GM18502 (cell line): ENCODE measurements around the gene COA8.

Source experiments
- ATAC-seq: cut with Tn5 transposase; IDR thresholded peaks from one replicate; pipeline ENCODE4 v1.9.1; 2021; ENCODE audit warnings: mild to moderate bottlenecking; ENCODE audit not compliant: unreplicated experiment, poor library complexity

Gene COA8

DNA sequence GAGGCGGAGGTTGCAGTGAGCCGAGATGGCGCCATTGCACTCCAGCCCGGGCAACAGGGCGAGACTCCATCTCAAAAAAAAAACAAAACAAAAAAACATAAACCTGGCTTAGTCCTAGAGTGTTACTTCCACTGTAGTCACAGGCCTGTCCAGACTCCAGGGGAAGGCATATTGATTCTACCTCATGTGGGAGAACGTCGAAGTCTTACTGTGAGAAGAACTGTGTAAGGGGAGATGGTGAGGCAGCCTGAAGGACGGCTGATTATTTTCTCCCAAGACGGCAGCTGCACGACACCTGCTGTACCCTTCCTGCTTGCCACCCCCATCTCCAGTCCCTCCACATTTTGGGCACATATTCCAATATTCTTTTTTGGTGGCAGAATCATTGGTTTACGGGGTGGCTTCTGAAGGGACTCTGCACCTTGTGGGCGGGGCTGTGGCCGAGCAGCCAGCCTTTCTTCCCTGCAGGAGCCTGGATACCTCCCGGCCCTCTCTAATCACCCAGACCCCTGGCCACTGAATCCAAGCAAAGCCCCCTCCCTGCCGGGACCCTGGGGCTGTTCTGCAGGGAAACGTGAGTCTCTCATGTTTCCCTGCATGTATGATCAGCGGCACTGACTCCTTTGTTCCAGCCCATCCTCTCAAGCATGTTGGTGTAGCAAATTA lies 54.0 kb downstream of the COA8 start:
- no peak for ATAC-seq

- no peak for ATAC-seq
These were observed 56.3 kb downstream of the COA8 start for GRCh38 chr14:103619057-103619456.

GRCh38 chr14:103621860-103622259 lies 59.1 kb downstream of the COA8 start:
- ATAC-seq = no peak

DNA sequence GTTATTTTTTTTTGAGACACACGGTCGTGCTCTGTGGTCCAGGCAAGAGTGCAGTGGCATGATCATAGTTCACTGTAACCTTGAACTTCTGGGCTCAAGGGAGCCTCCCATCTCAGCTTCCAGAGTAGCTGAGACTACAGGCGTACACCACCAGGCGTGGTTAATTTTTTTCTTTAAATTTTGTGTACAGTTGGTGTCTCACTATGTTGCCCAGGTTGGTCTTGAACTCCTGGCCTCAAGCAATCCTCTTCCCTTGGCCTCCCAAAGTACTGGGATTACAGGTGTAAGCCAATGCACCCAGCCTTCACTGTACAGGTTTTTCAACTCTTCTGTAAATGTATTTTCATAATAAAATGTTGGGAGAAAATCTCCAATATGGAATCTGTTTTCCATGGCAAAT lies 60.5 kb downstream of the COA8 start:
- no peak for ATAC-seq

GRCh38 chr14:103623883-103624482 lies 61.2 kb downstream of the COA8 start:
- no peak for ATAC-seq

- ATAC-seq = no peak
These were observed 62.1 kb downstream of the COA8 start for GRCh38 chr14:103624860-103625259.

DNA sequence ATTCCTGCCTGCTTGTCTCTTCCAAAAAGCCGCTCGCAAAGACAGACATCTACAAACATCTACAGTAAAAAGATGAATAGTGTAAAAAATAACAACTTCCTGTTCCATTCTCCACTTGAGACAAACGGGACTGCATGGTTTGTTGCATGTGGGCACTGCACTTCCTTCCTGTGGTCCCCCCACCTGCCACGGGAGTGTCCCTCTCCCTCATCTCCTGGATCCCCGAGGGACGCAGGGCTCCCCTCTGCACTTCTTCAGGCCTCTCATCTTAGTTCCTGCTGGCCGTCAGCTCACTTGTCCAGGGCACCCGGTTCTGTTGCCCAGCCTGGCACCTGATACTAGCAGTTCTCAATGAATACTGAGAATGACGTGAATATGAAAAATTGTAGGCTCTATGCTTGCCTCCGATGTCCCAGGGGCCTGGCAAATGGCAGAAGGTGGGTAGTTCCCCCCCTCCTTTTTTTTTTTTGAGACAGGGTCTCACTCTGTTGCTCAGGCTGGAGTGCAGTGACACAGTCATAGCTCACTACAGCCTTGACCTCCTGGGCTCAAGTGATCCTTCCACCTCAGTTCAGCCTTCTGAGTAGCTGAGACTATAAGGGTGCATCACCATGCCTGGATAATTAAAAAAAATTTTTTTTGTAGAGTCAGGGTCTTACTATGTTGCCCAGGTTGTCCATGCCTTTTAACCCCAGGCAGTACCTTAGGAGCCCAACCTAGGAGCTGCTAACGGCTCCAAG lies 62.8 kb downstream of the COA8 start:
- ATAC-seq = no peak

DNA sequence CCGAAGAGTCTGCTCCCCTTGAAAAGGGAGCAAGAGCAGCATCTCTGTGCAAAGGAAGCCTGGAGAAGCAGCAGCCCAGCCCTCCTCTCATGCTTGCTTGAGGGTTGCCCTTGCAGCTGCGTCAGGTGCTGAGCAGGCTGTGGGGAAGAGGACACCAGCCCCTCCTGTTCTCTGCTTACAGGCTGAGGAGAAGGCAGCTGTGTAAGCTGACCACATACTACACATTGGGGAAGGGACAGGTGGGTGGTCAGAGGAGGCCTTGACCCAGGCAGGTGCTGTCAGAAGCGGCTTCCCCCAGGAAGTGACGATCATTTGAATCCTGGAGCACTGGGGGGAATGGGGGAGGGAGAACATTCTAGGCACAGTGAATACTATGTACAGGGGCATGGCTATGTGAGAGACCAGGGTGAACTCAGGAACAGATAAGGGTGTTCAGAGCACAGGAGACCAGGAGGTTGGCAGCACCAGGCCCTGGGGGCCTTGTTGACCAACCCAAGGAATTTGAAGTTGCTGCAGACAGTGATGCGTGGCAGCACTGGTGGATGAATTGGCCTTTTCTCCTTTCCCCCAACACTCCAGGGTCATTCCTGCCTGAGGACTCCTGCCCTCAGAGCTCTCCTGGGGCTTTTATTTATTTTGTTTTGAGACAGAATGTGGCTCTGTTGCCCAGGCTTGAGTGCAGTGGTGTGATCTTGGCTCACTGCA lies 63.5 kb downstream of the COA8 start:
- no peak for ATAC-seq

DNA sequence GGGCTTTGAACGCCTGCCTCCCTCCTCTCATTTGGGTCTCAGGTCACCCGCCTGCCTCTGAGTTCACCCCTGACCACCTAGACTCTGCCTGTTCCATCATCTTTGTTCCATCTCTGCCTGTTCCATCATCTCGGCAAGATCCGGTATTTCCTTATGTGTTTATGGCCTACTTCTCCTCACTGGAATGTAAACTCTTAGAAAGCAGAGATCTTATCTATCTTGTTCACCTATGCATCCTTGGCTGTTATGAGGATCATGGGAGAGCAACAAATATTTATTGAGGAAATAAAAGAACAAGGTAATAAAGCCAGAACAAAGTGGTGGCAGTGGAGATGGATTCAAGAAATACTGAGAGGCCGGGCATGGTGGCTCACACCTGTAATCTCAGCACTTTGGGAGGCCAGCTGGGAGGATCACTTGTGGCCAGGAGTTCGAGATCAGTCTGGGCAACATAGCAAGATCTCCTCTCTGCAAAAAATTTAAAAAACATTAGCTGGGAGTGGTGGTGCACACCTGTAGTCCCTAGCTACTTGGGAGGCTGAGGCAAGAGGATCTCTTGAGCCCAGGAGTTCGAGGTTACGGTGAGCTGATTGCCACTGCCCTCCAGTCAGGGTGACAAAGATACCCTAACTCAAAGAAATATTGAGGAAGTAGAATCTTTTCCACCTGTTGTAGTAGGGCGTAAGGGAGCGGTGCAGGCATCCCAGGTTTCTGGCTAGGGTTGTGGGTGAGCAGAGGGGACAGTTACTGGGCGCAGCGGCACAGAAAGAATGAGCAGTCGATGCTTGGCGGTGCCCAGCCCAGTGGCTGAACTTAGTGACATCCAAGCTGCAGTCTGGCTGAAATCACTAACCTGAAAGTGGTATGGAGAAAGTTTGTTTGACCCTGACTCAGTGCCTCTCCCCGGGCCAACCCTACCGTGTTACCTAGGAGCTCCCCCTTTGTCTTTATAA lies 64.6 kb downstream of the COA8 start:
- no peak for ATAC-seq

DNA sequence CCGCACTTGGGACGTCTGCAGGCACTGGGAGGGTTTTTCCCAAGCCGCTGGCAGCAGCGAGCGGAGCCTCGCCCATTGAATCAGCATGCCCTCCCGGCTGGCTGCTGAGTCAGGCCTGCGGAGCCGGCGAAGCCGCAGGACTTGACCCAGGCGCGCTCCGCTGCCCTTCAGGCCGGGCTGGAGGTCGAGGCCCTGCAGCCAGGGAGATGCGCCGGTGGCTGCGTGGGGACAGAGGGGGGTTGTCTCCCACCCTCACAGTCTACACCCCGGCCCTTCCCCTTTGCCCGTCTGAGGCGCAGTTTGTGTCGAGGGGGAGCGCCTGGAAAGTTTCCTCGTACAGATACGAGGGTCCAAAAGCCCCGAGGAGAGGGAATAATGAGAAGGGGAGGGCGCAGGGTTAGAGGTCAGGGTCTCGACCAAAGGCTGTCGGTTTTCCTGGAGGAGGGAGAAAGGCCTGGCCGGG lies 65.5 kb downstream of the COA8 start:
- ATAC-seq = no peak

GRCh38 chr14:103628684-103629502 lies 66.1 kb downstream of the COA8 start, which contains the start of gene KLC1:
Gene KLC1, plus strand, starts transcription at chr14:103629211. Its CDS starts 25,354 bp downstream, at chr14:103654565.
- peak; percentile 62 for ATAC-seq

DNA sequence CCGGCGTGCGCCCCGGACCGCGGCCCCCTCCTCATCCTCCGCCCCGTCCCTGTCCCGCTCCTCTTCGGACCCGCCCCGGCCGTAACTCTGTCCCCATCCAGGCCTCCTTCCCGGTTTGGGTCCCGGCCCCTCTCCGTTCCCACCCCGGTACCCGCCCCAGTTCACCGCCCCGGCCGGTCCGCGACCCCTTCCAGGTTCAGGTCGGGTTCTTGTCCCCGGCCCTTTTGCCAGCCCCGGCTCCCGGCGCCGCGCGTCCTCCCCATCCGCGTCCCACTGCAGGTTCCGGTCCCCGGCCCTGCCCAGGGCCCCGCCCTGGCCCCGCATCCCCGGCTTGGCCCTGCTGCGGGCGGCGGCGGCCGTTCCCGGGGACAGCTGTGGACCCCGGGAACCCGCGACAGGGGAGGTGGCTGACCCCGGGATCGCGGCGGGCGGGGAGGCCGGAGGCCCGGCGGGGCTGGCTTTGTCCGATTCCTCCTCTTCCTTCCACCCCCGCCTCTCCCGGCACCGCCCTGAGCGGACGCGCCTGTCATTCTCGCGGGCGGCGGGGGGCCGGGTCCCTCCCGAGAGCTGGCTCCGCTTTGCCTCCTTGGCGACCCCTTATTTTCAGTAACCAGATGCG lies 66.9 kb downstream of the COA8 start:
- peak; percentile 34 for ATAC-seq

GRCh38 chr14:103630364-103631108 lies 67.8 kb downstream of the COA8 start:
- ATAC-seq = no peak

- no peak for ATAC-seq
These were observed 70.6 kb downstream of the COA8 start for GRCh38 chr14:103633391-103633790.

GRCh38 chr14:103634156-103634555 lies 71.4 kb downstream of the COA8 start:
- ATAC-seq = no peak

GRCh38 chr14:103638594-103638993 lies 75.8 kb downstream of the COA8 start:
- ATAC-seq = no peak
